HCT116 (cell line): ENCODE measurements around the gene TBC1D2B. TPM values are rescaled to one million over a fixed set of nuclear protein-coding genes. Genes with fewer than 3 reads are reported as not detected.

ENCODE experiments used
- ATAC-seq: fragments of 200-7000 bp; cut with Tn5 transposase; 2 replicates; pipeline ENCODE4 v1.9.1; 2020; ENCODE audit warnings: mild to moderate bottlenecking, moderate library complexity
- BruUV-seq: library from RNA; stranded (reverse); fragments of 400-500 nt; replicated peaks from 2 replicates; lab custom pipeline; 2021; lab: Mats Ljungman, UMichigan
- CTCF ChIA-PET: fragments of 300-600 bp; sonication (Branson Sonifier 250); formaldehyde crosslinking; loops from one replicate; lab custom pipeline; 2021; ENCODE audit warnings: antibody characterized with exemption; lab: Charles Lee
- POLR2A ChIA-PET: fragments of 300-600, 350-600 bp; sonication (Branson Sonifier 250); formaldehyde crosslinking; loops from one replicate; lab custom pipeline; 2021; ENCODE audit warnings: antibody characterized with exemption; lab: Charles Lee
- RAD21 ChIA-PET, 2 experiments: fragments of 300-600 bp; sonication (Branson Sonifier 250); formaldehyde crosslinking; loops; one replicate each; lab custom pipeline; 2023; ENCODE audit warnings: low total read pairs in 2 of 2; ENCODE audit not compliant: uncharacterized antibody in 2 of 2, unreplicated experiment in 2 of 2, low non-redundant PET in 1 of 2; lab: Charles Lee
- DNase-seq: peaks from one replicate; pipeline ENCODE4 v3.0.0-alpha.2; 2010; ENCODE audit warnings: low read depth, low spot score
- H2AFZ ChIP-seq: fragments of 200-600 bp; shearing (Covaris generic), sonication (generic); 2 replicates; pipeline ENCODE4 v1.6.1; 2017; ENCODE audit warnings: low read depth, mixed run types, mixed read lengths, antibody characterized with exemption, low read length; ENCODE audit not compliant: poor library complexity, severe bottlenecking
- H3K27ac ChIP-seq: 2 replicates; pipeline ENCODE4 v1.5.1; 2012; ENCODE audit warnings: low read depth, low read length
- H3K27me3 ChIP-seq: fragments of 200-600 bp; sonication (generic); 2 replicates; pipeline ENCODE4 v1.6.1; 2016; ENCODE audit warnings: mixed run types, low read length, mixed read lengths; ENCODE audit not compliant: insufficient read depth
- H3K36me3 ChIP-seq, 2 experiments: fragments of 200-500 bp in 1 of 2; fragments of 200-600 bp in 1 of 2; sonication (Bioruptor generic) in 1 of 2; sonication (generic) in 1 of 2; 2 replicates each; pipeline versions ENCODE4 v1.5.1 to v1.6.1; 2014 to 2016; ENCODE audit warnings: low read length in 2 of 2, inconsistent platforms in 1 of 2, mixed read lengths in 1 of 2, mixed run types in 1 of 2; ENCODE audit not compliant: insufficient read depth in 2 of 2, control insufficient read depth in 1 of 2
- H3K4me1 ChIP-seq, 2 experiments: fragments of 200-600 bp in 1 of 2; sonication (generic) in 1 of 2; 2 replicates each; pipeline versions ENCODE4 v1.5.1 to v1.6.1; 2012 to 2017; ENCODE audit warnings: low read length in 2 of 2, inconsistent platforms in 1 of 2, mild to moderate bottlenecking in 1 of 2, mixed read lengths in 1 of 2, mixed run types in 1 of 2, moderate library complexity in 1 of 2; ENCODE audit not compliant: insufficient read depth in 2 of 2, control insufficient read depth in 1 of 2
- H3K4me2 ChIP-seq: fragments of 200-600 bp; sonication (generic); 2 replicates; pipeline ENCODE4 v1.6.1; 2017; ENCODE audit warnings: mixed run types, low read length, mixed read lengths
- H3K4me3 ChIP-seq, 2 experiments: fragments of 200-600 bp in 1 of 2; sonication (generic) in 1 of 2; replicated peaks in 1 of 2; 2 replicates each; pipeline ENCODE4 v1.5.1; 2011 to 2016; ENCODE audit warnings: low read length in 2 of 2, control low read depth in 1 of 2, low read depth in 1 of 2, mild to moderate bottlenecking in 1 of 2, mixed read lengths in 1 of 2, mixed run types in 1 of 2
- H3K79me2 ChIP-seq: fragments of 200-600 bp; sonication (generic); 2 replicates; pipeline ENCODE4 v1.6.1; 2017; ENCODE audit warnings: mild to moderate bottlenecking, mixed run types, low read length, moderate library complexity, mixed read lengths; ENCODE audit not compliant: insufficient read depth
- H3K9ac ChIP-seq: fragments of 200-600 bp; sonication (generic); 2 replicates; pipeline ENCODE4 v1.6.1; 2016; ENCODE audit warnings: low read length, mixed read lengths
- H3K9me2 ChIP-seq: fragments of 200-600 bp; sonication (generic), shearing (Covaris generic); 2 replicates; pipeline ENCODE4 v1.6.1; 2017; ENCODE audit warnings: mixed run types, mild to moderate bottlenecking, moderate library complexity; ENCODE audit not compliant: insufficient read depth
- H3K9me3 ChIP-seq, 2 experiments: fragments of 200-500 bp in 1 of 2; fragments of 200-600 bp in 1 of 2; sonication (Bioruptor generic) in 1 of 2; sonication (generic) in 1 of 2; 2 replicates each; pipeline ENCODE4 v1.6.1; 2014 to 2017; ENCODE audit warnings: low read length in 2 of 2, mixed read lengths in 2 of 2, inconsistent platforms in 1 of 2, low read depth in 1 of 2, mild to moderate bottlenecking in 1 of 2, mixed run types in 1 of 2, moderate library complexity in 1 of 2; ENCODE audit not compliant: control insufficient read depth in 1 of 2, insufficient read depth in 1 of 2
- H4K20me1 ChIP-seq: fragments of 200-600 bp; sonication (generic), shearing (Covaris generic); 2 replicates; pipeline ENCODE4 v1.6.1; 2017; ENCODE audit warnings: mixed run types, mild to moderate bottlenecking, moderate library complexity; ENCODE audit not compliant: insufficient read depth
- EGR1 ChIP-seq: IDR thresholded peaks from 2 replicates; pipeline ENCODE4 v1.6.1; 2012; ENCODE audit warnings: low read depth
- ELF1 ChIP-seq: IDR thresholded peaks from 2 replicates; pipeline ENCODE4 v1.6.1; 2012; ENCODE audit warnings: low read depth, borderline replicate concordance
- FOSL1 ChIP-seq: IDR thresholded peaks from 2 replicates; pipeline ENCODE4 v1.6.1; 2012; ENCODE audit warnings: low read depth
- JUND ChIP-seq: IDR thresholded peaks from 2 replicates; pipeline ENCODE4 v1.6.1; 2012
- POLR2A ChIP-seq: IDR thresholded peaks from 2 replicates; pipeline ENCODE4 v1.7.0; 2011; ENCODE audit warnings: borderline replicate concordance; ENCODE audit not compliant: insufficient read depth, insufficient read length; ENCODE audit errors: extremely low read depth
- POLR2AphosphoS5 ChIP-seq: IDR thresholded peaks from 2 replicates; pipeline ENCODE4 v1.6.1; 2011; ENCODE audit warnings: mild to moderate bottlenecking, low read depth, low read length, moderate library complexity
- SP1 ChIP-seq: IDR thresholded peaks from 2 replicates; pipeline ENCODE4 v1.6.1; 2012; ENCODE audit warnings: low read depth
- SRF ChIP-seq: IDR thresholded peaks from 2 replicates; pipeline ENCODE4 v1.6.1; 2012; ENCODE audit warnings: low read depth
- YY1 ChIP-seq: IDR thresholded peaks from 2 replicates; pipeline ENCODE4 v1.6.1; 2011; ENCODE audit warnings: low read length, low read depth, moderate library complexity, mild to moderate bottlenecking; ENCODE audit not compliant: insufficient replicate concordance; ENCODE audit errors: extremely low read depth
- ZBTB33 ChIP-seq: IDR thresholded peaks from 2 replicates; pipeline ENCODE4 v1.6.1; 2011; ENCODE audit warnings: mild to moderate bottlenecking, low read length, moderate library complexity; ENCODE audit not compliant: insufficient replicate concordance; ENCODE audit errors: extremely low read depth
- ZNF274 ChIP-seq: fragments of 200-500 bp; sonication (Bioruptor generic); IDR thresholded peaks from 2 replicates; pipeline ENCODE4 v1.6.1; 2014; ENCODE audit warnings: mild to moderate bottlenecking, low read depth, low read length, inconsistent platforms
- intact Hi-C: fragments of 100-400 bp; cut with micrococcal nuclease; formaldehyde crosslinking; loops from 2 replicates; pipeline ENCODE4 v1.10.0; 2022
- total RNA-seq: library from RNA; stranded (reverse); gene quantifications from one replicate; pipeline ENCODE4 v1.2.1, GENCODE V29; 2021; ENCODE audit not compliant: unreplicated experiment
- TF ChIP-seq, protein P1 (sequence below): IDR thresholded peaks from 2 replicates; pipeline ENCODE4 v1.6.1; 2012; ENCODE audit warnings: low read depth

Gene TBC1D2B
- total RNA-seq, 1 experiment from 2014 or later = 16.6 TPM

- Histone ChIP-seq H3K9me3 (no peaks in the 10 kb centered on the region), H3K4me3 (no peak overlapping the region), H3K79me2 (peaks cover 42% of the 10 kb centered on the region), H3K4me2 (no peak overlapping the region), H2AFZ (no peak overlapping the region), H3K36me3 (no peaks in the 10 kb centered on the region), H4K20me1 (no peaks in the 10 kb centered on the region), H3K27me3 (no peaks in the 10 kb centered on the region), H3K9me2 (no peaks in the 10 kb centered on the region), H3K27ac (no peak overlapping the region), H3K9ac (no peak overlapping the region), H3K4me1 (peaks cover 8 to 14% of the 10 kb centered on the region in 2 experiments; a peak in 2 of 4 replicates)
- DNase-seq = no peak
- no peak for TF ChIP-seq SRF
- TF ChIP-seq ELF1 = no peak
- TF ChIP-seq ZBTB33 = no peak
- no peak for TF ChIP-seq POLR2AphosphoS5
- TF ChIP-seq EGR1 = no peak
- no peak for TF ChIP-seq FOSL1
- no peak for TF ChIP-seq YY1
- TF ChIP-seq, protein P1, sequence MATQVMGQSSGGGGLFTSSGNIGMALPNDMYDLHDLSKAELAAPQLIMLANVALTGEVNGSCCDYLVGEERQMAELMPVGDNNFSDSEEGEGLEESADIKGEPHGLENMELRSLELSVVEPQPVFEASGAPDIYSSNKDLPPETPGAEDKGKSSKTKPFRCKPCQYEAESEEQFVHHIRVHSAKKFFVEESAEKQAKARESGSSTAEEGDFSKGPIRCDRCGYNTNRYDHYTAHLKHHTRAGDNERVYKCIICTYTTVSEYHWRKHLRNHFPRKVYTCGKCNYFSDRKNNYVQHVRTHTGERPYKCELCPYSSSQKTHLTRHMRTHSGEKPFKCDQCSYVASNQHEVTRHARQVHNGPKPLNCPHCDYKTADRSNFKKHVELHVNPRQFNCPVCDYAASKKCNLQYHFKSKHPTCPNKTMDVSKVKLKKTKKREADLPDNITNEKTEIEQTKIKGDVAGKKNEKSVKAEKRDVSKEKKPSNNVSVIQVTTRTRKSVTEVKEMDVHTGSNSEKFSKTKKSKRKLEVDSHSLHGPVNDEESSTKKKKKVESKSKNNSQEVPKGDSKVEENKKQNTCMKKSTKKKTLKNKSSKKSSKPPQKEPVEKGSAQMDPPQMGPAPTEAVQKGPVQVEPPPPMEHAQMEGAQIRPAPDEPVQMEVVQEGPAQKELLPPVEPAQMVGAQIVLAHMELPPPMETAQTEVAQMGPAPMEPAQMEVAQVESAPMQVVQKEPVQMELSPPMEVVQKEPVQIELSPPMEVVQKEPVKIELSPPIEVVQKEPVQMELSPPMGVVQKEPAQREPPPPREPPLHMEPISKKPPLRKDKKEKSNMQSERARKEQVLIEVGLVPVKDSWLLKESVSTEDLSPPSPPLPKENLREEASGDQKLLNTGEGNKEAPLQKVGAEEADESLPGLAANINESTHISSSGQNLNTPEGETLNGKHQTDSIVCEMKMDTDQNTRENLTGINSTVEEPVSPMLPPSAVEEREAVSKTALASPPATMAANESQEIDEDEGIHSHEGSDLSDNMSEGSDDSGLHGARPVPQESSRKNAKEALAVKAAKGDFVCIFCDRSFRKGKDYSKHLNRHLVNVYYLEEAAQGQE = no peak
- TF ChIP-seq SP1 = no peak
- no peak for TF ChIP-seq POLR2A
- no peak for TF ChIP-seq JUND
- TF ChIP-seq ZNF274 = no peak
- POLR2A ChIA-PET = no interaction called here
- intact Hi-C loops = no loop called here
- CTCF ChIA-PET = no interaction called here
- no peak for ATAC-seq
- BruUV-seq = no TSS peak
- RAD21 ChIA-PET = no interaction called here
Measured at GRCh38 chr15:78065973-78066946, 11.3 kb downstream of the TBC1D2B start.
